PC-3 (cell line): ENCODE results near the gene WDR1. TPM values are rescaled to one million over a fixed set of nuclear protein-coding genes. Genes with fewer than 3 reads are reported as not detected.
A peak's percentile ranks its signal among the peaks of the same experiment; 100 is the strongest.
"Not testable (repeated sequence)": the region's sequence is repeated elsewhere in the genome, so short reads cannot be mapped to it uniquely, and the experiment has no call there.

ENCODE experiments used
- ATAC-seq: fragments of 200-7000 bp; cut with Tn5 transposase; 2 replicates; pipeline ENCODE4 v1.9.1; 2020; ENCODE audit warnings: mild to moderate bottlenecking, moderate library complexity
- BruUV-seq: library from RNA; stranded (reverse); fragments of 400-500 nt; replicated peaks from 2 replicates; lab custom pipeline; 2021; lab: Mats Ljungman, UMichigan
- CTCF ChIA-PET: fragments of 300-600 bp; sonication (Branson Sonifier 250); formaldehyde crosslinking; loops from one replicate; lab custom pipeline; 2022; ENCODE audit warnings: antibody characterized with exemption; lab: Charles Lee
- POLR2A ChIA-PET: fragments of 300-600 bp; sonication (Branson Sonifier 250); formaldehyde crosslinking; loops from one replicate; lab custom pipeline; 2022; ENCODE audit warnings: antibody characterized with exemption; ENCODE audit not compliant: unreplicated experiment; lab: Charles Lee
- DNase-seq: peaks from one replicate; pipeline ENCODE4 v3.0.0-alpha.2; 2015
- H2AFZ ChIP-seq: fragments of 300-600 bp; sonication (generic); 2 replicates; pipeline ENCODE4 v1.6.0; 2016; ENCODE audit warnings: antibody characterized with exemption, low read length
- H3F3A ChIP-seq: fragments of 300-600 bp; sonication (generic); one replicate; pipeline ENCODE4 v1.6.0; 2017; ENCODE audit warnings: antibody characterized with exemption, low read length, control low read depth, mild to moderate bottlenecking; ENCODE audit not compliant: unreplicated experiment
- H3K27ac ChIP-seq: fragments of 300-600 bp; sonication (generic); 2 replicates; pipeline ENCODE4 v1.5.1; 2016; ENCODE audit warnings: mild to moderate bottlenecking, low read length
- H3K27me3 ChIP-seq: fragments of 300-600 bp; sonication (generic); 2 replicates; pipeline ENCODE4 v1.6.1; 2016; ENCODE audit warnings: low read length, mixed read lengths
- H3K36me3 ChIP-seq: fragments of 300-600 bp; sonication (generic); 2 replicates; pipeline ENCODE4 v1.6.1; 2016; ENCODE audit warnings: low read depth, mixed run types, low read length, mixed read lengths
- H3K4me1 ChIP-seq: fragments of 300-600 bp; sonication (generic); 2 replicates; pipeline ENCODE4 v1.5.1; 2016; ENCODE audit warnings: low read length; ENCODE audit not compliant: insufficient read depth
- H3K4me2 ChIP-seq: fragments of 300-600 bp; sonication (generic); 2 replicates; pipeline ENCODE4 v1.6.0; 2016; ENCODE audit warnings: low read length
- H3K4me3 ChIP-seq: fragments of 300-600 bp; sonication (generic); 2 replicates; pipeline ENCODE4 v1.5.1; 2016; ENCODE audit warnings: mild to moderate bottlenecking, low read length, mixed read lengths
- H3K79me2 ChIP-seq: fragments of 300-600 bp; sonication (generic); 2 replicates; pipeline ENCODE4 v1.6.1; 2017; ENCODE audit warnings: low read length, mixed read lengths
- H3K9ac ChIP-seq: fragments of 300-600 bp; sonication (generic); 2 replicates; pipeline ENCODE4 v1.6.0; 2016; ENCODE audit warnings: mild to moderate bottlenecking, low read length
- H3K9me2 ChIP-seq: fragments of 300-600 bp; sonication (generic); replicated peaks from 2 replicates; pipeline ENCODE4 v1.6.1; 2016; ENCODE audit warnings: mixed run types, low read length, mixed read lengths
- H3K9me3 ChIP-seq: fragments of 300-600 bp; sonication (generic); 2 replicates; pipeline ENCODE4 v1.6.1; 2016; ENCODE audit warnings: low read length, mixed read lengths
- H4K20me1 ChIP-seq: fragments of 300-600 bp; sonication (generic); 2 replicates; pipeline ENCODE4 v1.6.1; 2016; ENCODE audit warnings: low read length, mixed read lengths
- EZH2 ChIP-seq: fragments of 300-600 bp; sonication (generic); IDR thresholded peaks from one replicate; pipeline ENCODE4 v1.6.1; 2017; ENCODE audit warnings: antibody characterized with exemption, mild to moderate bottlenecking, low read length; ENCODE audit not compliant: unreplicated experiment
- EZH2phosphoT487 ChIP-seq: fragments of 300-600 bp; sonication (generic); IDR thresholded peaks from 2 replicates; pipeline ENCODE4 v1.6.1; 2018; ENCODE audit warnings: mild to moderate bottlenecking, antibody characterized with exemption, low read length, borderline replicate concordance
- intact Hi-C: fragments of 100-400 bp; cut with micrococcal nuclease; formaldehyde crosslinking; loops from 2 replicates; pipeline ENCODE4 v1.9.0; 2023
- total RNA-seq: library from RNA; depleted of rRNA; stranded (reverse); fragments of >200 nt; gene quantifications from 2 replicates; pipeline ENCODE4 v1.2.3, GENCODE V29; 2014
- TF ChIP-seq, protein P1 (sequence below): fragments of 300-600 bp; sonication (generic); conservative IDR thresholded peaks from 2 replicates; pipeline ENCODE4 v1.5.1; 2017; ENCODE audit warnings: antibody characterized with exemption, low read depth, mild to moderate bottlenecking, low read length

Gene WDR1
- total RNA-seq, 1 experiment from 2014 or later: 150 TPM

DNA sequence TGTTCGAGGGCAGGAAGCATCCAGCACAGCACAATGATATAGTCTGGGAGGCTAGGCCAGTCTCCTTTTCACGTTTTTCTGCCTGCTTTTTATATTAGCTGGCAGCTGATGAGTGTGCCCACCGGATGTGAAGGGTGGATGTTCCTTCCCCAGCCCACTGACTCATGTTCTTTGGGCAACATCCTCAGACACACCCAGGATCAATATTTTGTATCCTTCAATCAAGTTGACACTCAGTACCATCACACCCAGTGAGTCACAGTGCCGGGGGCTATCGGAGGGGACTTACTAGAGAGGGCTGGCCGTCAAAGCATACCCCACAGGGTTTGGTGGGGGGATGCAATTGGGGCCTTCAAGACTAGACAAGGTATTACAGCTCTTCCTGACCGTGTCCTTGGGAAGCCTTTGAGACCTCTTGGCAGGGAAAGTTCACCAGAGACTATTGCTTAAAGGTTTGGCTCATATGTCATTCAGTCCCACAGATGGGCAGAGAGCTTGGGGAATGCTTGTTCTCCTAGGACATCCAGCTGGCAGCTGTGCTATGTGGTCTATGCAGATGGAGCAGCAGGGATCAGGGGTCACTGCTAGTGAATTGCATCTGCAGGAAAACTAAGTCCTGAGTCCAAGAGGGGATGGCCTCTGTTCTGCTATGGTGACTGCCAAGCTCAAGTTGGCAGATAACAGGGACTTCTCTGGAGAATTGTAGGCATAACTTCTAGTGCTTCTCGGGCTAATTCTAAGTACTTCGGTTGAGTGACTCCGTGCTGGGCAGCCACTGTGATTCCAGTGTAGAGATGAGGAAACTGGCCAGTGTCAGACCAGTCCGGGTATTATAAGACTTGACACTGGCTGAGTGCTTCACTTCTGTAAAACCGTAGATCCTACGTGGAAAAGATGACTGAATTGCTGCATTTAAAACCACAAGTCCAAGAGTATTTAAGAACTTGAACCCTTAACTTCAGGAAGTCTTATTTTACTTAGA, 12.9 kb upstream of the WDR1 start:
- H3K79me2 ChIP-seq: no peaks in the 10 kb centered on the region
- no peaks in the 10 kb centered on the region for H3K36me3 ChIP-seq
- BruUV-seq: no TSS peak
- H4K20me1 ChIP-seq: no peaks in the 10 kb centered on the region
- no peak for TF ChIP-seq EZH2phosphoT487
- no peak for TF ChIP-seq EZH2
- TF ChIP-seq, protein P1, sequence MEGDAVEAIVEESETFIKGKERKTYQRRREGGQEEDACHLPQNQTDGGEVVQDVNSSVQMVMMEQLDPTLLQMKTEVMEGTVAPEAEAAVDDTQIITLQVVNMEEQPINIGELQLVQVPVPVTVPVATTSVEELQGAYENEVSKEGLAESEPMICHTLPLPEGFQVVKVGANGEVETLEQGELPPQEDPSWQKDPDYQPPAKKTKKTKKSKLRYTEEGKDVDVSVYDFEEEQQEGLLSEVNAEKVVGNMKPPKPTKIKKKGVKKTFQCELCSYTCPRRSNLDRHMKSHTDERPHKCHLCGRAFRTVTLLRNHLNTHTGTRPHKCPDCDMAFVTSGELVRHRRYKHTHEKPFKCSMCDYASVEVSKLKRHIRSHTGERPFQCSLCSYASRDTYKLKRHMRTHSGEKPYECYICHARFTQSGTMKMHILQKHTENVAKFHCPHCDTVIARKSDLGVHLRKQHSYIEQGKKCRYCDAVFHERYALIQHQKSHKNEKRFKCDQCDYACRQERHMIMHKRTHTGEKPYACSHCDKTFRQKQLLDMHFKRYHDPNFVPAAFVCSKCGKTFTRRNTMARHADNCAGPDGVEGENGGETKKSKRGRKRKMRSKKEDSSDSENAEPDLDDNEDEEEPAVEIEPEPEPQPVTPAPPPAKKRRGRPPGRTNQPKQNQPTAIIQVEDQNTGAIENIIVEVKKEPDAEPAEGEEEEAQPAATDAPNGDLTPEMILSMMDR: no peak
- H2AFZ ChIP-seq: no peak overlapping the region
- POLR2A ChIA-PET: no interaction called here
- no peaks in the 10 kb centered on the region for H3K9me3 ChIP-seq
- H3K4me3 ChIP-seq: no peak overlapping the region
- H3K27me3 ChIP-seq: no peaks in the 10 kb centered on the region
- no peak overlapping the region for H3K9ac ChIP-seq
- no peak overlapping the region for H3K27ac ChIP-seq
- no peak overlapping the region for H3K4me2 ChIP-seq
- peaks cover 6% of the 10 kb centered on the region; the same call in 1 of the 2 replicates for H3K4me1 ChIP-seq
- ATAC-seq: peak; percentile 24; the same call in 1 of the 2 replicates
- no peaks in the 10 kb centered on the region for H3K9me2 ChIP-seq
- CTCF ChIA-PET: no interaction called here
- intact Hi-C loops: no loop called here
- H3F3A ChIP-seq: no peaks in the 10 kb centered on the region
- peak; percentile 50 for DNase-seq

DNA sequence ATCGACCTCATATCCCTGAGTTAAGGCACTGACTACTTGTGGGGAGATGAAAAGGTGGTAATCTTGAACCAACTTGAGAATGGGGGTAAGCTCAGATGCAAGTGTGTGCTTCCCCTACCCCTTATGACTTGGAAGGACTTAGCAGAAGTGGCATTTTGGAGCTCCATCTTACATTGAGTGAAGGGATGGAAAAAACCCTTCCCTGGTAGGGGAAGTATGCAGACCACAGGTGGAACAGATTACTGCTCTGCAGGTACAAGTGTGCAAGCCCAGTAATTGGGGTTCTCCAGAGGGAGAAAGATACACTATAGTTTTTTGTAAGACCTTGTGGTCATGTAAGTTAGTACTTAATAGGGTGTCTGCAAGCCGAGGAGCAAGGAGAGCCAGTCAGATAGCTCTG, 12.2 kb upstream of the WDR1 start:
- DNase-seq (no peak), ATAC-seq (no peak)
- Histone ChIP-seq H4K20me1 (no peaks in the 10 kb centered on the region), H3K79me2 (no peaks in the 10 kb centered on the region), H3F3A (no peaks in the 10 kb centered on the region), H3K9me3 (no peaks in the 10 kb centered on the region), H3K27me3 (no peaks in the 10 kb centered on the region), H3K4me3 (no peak overlapping the region), H3K4me1 (peaks cover 6% of the 10 kb centered on the region; the same call in 1 of the 2 replicates), H3K4me2 (no peak overlapping the region), H3K27ac (no peak overlapping the region), H3K9me2 (no peaks in the 10 kb centered on the region), H3K9ac (no peak overlapping the region), H2AFZ (no peak overlapping the region), H3K36me3 (no peaks in the 10 kb centered on the region)
- CTCF ChIA-PET: no interaction called here
- intact Hi-C loops: no loop called here
- no TSS peak for BruUV-seq
- TF ChIP-seq EZH2 (no peak), EZH2phosphoT487 (no peak)
- TF ChIP-seq, protein P1: no peak
- POLR2A ChIA-PET: no interaction called here

- H3K4me2 ChIP-seq, H3K27ac ChIP-seq, H3K27me3 ChIP-seq, H3K9me2 ChIP-seq, H3K79me2 ChIP-seq, H3K4me1 ChIP-seq, H3K36me3 ChIP-seq, H3F3A ChIP-seq, ATAC-seq, DNase-seq, H4K20me1 ChIP-seq, H2AFZ ChIP-seq, H3K9me3 ChIP-seq, POLR2A ChIA-PET, BruUV-seq, H3K9ac ChIP-seq, CTCF ChIA-PET, intact Hi-C loops, H3K4me3 ChIP-seq: not testable (repeated sequence)
Measured at GRCh38 chr4:10127531-10127930, 10.9 kb upstream of the WDR1 start.
